ENCODE data around the gene SATB2.

Gene SATB2

GRCh38 chr2:199461711-199462346 is 4.1 kb upstream of the SATB2 start:
- no peak overlapping the region for H3K4me2 ChIP-seq (ENCODE audit: low read length)
- no peak for TF ChIP-seq CTCF (IDR thresholded peaks at IDR 0.05; ENCODE audit: low read depth, low read length, poor library complexity, severe bottlenecking)
- TF ChIP-seq EZH2phosphoT487 (IDR thresholded peaks at IDR 0.05; ENCODE audit: borderline replicate concordance, low read length) = no peak
- H3K27me3 ChIP-seq (ENCODE audit: control insufficient read depth, low read length) = peaks cover 59% of the 10 kb centered on the region
- no peak overlapping the region for H3K27ac ChIP-seq (ENCODE audit: low read depth, low read length)
- no peaks in the 10 kb centered on the region for H3K9me3 ChIP-seq (ENCODE audit: control insufficient read depth, insufficient read depth, low read length)
- no peaks in the 10 kb centered on the region; the same call in none of the 2 replicates for H3F3A ChIP-seq (ENCODE audit: control insufficient read depth, insufficient read depth)
- H3K9me2 ChIP-seq (replicated peaks; ENCODE audit: control insufficient read depth, low read length) = no peaks in the 10 kb centered on the region
- no peaks in the 10 kb centered on the region for H4K20me1 ChIP-seq (ENCODE audit: control insufficient read depth, insufficient read depth, low read depth, low read length)
- no peak overlapping the region for H3K4me3 ChIP-seq (ENCODE audit: low read length)
- peaks cover 6% of the 10 kb centered on the region; the same call in 1 of the 2 replicates for H3K4me1 ChIP-seq (ENCODE audit: control insufficient read depth, low read length)
- H3K36me3 ChIP-seq (ENCODE audit: control insufficient read depth, low read length) = no peaks in the 10 kb centered on the region
- H3K79me2 ChIP-seq (ENCODE audit: control insufficient read depth, low read length) = no peaks in the 10 kb centered on the region

- H3F3A ChIP-seq (ENCODE audit: control insufficient read depth, insufficient read depth) = no peaks in the 10 kb centered on the region; the same call in none of the 2 replicates
- H3K4me1 ChIP-seq (ENCODE audit: control insufficient read depth, low read length) = peaks cover 6% of the 10 kb centered on the region; the same call in 1 of the 2 replicates
- no peaks in the 10 kb centered on the region for H3K9me2 ChIP-seq (replicated peaks; ENCODE audit: control insufficient read depth, low read length)
- H3K9me3 ChIP-seq (ENCODE audit: control insufficient read depth, insufficient read depth, low read length) = no peaks in the 10 kb centered on the region
- H3K27ac ChIP-seq (ENCODE audit: low read depth, low read length) = no peak overlapping the region
- no peaks in the 10 kb centered on the region for H3K36me3 ChIP-seq (ENCODE audit: control insufficient read depth, low read length)
- no peaks in the 10 kb centered on the region for H4K20me1 ChIP-seq (ENCODE audit: control insufficient read depth, insufficient read depth, low read depth, low read length)
- H3K4me3 ChIP-seq (ENCODE audit: low read length) = no peak overlapping the region
- peaks cover 57% of the 10 kb centered on the region for H3K27me3 ChIP-seq (ENCODE audit: control insufficient read depth, low read length)
- H3K79me2 ChIP-seq (ENCODE audit: control insufficient read depth, low read length) = no peaks in the 10 kb centered on the region
- TF ChIP-seq EZH2phosphoT487 (IDR thresholded peaks at IDR 0.05; ENCODE audit: borderline replicate concordance, low read length) (no peak), CTCF (IDR thresholded peaks at IDR 0.05; ENCODE audit: low read depth, low read length, poor library complexity, severe bottlenecking) (no peak)
- no peak overlapping the region for H3K4me2 ChIP-seq (ENCODE audit: low read length)
These were observed 3.3 kb upstream of the SATB2 start for GRCh38 chr2:199460846-199461710.

GRCh38 chr2:199460101-199460671 is 2.4 kb upstream of the SATB2 start:
- Histone ChIP-seq H3F3A (ENCODE audit: control insufficient read depth, insufficient read depth) (no peaks in the 10 kb centered on the region; the same call in none of the 2 replicates), H3K9me3 (ENCODE audit: control insufficient read depth, insufficient read depth, low read length) (no peaks in the 10 kb centered on the region), H3K36me3 (ENCODE audit: control insufficient read depth, low read length) (no peaks in the 10 kb centered on the region), H3K9me2 (replicated peaks; ENCODE audit: control insufficient read depth, low read length) (no peaks in the 10 kb centered on the region), H3K4me3 (ENCODE audit: low read length) (peak overlapping the region; percentile 80), H3K79me2 (ENCODE audit: control insufficient read depth, low read length) (no peaks in the 10 kb centered on the region), H3K4me2 (ENCODE audit: low read length) (peak overlapping the region; percentile 84), H3K4me1 (ENCODE audit: control insufficient read depth, low read length) (peaks cover 6% of the 10 kb centered on the region; the same call in 1 of the 2 replicates), H3K27me3 (ENCODE audit: control insufficient read depth, low read length) (peaks cover 60% of the 10 kb centered on the region), H4K20me1 (ENCODE audit: control insufficient read depth, insufficient read depth, low read depth, low read length) (no peaks in the 10 kb centered on the region), H3K27ac (ENCODE audit: low read depth, low read length) (no peak overlapping the region)
- TF ChIP-seq CTCF (IDR thresholded peaks at IDR 0.05; ENCODE audit: low read depth, low read length, poor library complexity, severe bottlenecking) (no peak), EZH2phosphoT487 (IDR thresholded peaks at IDR 0.05; ENCODE audit: borderline replicate concordance, low read length) (peak; percentile 14; the same call in 1 of the 2 replicates)
